ENCODE data around the gene GHRHR.

DNA sequence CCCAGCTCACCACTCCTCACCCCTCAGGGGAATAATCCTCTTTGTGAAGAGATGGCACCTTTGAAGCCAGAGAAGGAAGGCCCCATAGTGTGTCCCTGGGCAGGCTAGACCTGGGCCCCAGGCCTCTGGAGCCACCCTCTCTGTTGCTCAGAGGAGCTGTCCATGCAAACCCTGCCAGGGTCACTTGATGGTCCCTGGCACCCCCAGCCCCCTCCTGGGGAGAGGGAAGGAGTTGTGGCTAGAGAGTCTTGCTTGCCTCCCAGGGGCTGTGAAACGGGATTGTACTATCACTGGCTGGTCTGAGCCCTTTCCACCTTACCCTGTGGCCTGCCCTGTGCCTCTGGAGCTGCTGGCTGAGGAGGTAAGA, 5.8 kb downstream of the GHRHR start:
- TF ChIP-seq CTCF (IDR thresholded peaks at IDR 0.05; ENCODE audit: poor library complexity) (no peak), EZH2 (IDR thresholded peaks at IDR 0.05; ENCODE audit: borderline replicate concordance) (no peak), EZH2phosphoT487 (IDR thresholded peaks at IDR 0.05; ENCODE audit: low read depth, severe bottlenecking, unreplicated experiment) (no peak)

Measured in hepatocyte (in vitro differentiated cells).